ENCODE measurements around the gene NEDD4L.

Gene NEDD4L

GRCh38 chr18:58125183-58125582 is 81.2 kb downstream of the NEDD4L start:
- DNase-seq, result no peak

DNA sequence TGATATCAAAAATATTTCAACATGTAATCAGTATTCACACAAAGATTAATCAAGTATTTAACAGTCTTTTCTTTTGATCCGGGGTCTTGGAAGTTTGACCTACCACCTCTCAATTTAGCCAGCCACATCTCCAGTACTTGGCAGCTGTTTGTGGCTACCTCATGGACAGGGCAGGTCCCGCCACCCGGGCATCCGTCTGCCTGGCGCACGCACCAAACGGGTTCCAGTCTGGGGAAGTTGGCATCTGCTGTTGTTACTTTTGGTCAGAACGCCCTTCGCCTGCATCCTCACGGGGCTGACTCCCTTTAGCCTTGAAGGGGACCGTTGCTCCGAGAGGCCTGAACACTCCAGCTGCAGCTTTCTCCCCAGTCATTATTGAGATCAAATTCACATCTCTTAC is 81.7 kb downstream of the NEDD4L start:
- no peak for DNase-seq

- no peak for DNase-seq
Measured at GRCh38 chr18:58128381-58129374, 84.7 kb downstream of the NEDD4L start.

- DNase-seq, result no peak
Measured at GRCh38 chr18:58132595-58133261, 88.7 kb downstream of the NEDD4L start.

DNA sequence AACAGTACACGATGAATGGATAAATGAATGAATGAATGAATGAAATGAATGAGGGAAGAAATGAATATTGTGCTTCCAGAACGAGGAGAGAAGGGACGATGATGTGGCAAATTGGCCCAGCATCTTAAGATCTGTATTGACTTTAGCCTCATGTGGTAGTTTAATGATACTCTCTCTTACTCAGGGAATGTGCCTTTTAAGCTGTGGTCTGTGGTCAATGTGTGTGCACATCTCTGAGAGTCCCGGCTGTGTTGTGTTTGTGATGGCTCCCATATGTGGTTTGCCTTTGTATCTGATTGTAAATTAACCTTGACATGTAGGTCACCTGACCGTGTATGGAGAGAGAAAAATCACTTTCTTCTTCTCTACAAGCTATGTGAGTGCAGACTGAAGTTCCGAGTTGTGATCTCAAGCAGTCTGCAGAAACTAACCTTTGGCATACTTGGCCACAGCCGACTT is 91.2 kb downstream of the NEDD4L start:
- DNase-seq, result no peak

GRCh38 chr18:58135701-58136331 is 91.8 kb downstream of the NEDD4L start:
- DNase-seq, result peak; percentile 61 to 64

DNA sequence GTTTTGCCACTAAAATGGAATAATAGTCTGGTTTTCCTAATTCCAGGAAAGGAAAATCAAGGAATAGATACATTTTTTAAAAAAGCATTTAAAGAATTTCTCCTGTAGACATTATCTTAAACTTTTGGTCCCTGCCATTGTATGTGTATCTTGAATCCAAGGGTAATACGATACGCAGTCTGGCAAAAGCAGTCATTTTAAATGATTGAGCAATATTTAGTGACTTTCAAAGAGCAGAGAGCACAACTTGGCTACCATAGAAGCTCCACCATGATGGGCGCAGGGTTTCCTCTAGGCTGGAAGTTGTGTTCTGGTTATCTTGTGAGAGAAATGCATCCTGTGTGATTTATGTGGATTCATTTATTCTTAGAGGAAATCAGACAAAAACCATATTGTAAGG is 92.9 kb downstream of the NEDD4L start:
- no peak for DNase-seq

DNA sequence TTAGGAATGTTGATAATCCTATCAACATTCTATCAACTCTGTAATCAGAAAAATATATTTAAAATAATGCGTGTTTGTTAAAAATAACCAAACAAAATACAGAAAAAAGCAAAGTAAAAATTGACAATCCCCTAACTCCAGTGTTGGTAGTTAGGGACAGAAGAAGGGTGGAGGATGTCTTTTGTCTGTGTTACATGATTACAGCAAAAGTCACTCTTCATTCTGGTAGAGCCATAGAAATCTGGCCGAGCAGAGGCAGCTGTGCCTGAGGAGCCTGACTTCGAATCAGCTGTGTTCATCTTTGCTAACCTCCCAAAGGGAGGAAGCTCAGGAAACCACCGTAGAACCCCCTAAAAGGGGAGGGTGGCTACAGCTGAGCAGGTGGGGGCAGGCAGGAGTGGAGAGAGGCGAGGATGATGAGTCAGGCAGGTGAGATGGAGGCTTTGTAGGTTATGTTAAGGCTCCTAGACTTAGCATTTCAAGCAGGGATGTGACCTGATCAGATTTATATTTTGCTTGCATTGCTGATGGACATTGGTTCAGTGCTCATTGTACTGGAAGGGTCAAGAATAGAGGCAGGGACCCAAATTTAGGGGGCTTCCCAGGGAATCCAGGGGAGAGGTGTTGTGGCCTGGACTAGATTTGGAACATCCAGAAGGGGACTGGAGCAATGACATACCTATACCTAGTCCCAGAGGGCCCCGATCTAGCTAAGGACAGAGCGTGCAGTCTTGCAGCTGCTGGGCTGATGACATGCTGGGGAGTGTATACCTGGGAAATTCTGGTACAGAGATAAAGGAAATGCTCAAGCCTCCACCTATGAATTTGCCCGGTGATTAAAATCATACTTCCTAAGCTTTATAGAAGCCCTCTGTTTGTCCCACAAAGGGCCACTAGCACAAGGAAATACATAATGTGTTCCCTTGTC is 95.7 kb downstream of the NEDD4L start:
- DNase-seq, result no peak

DNA sequence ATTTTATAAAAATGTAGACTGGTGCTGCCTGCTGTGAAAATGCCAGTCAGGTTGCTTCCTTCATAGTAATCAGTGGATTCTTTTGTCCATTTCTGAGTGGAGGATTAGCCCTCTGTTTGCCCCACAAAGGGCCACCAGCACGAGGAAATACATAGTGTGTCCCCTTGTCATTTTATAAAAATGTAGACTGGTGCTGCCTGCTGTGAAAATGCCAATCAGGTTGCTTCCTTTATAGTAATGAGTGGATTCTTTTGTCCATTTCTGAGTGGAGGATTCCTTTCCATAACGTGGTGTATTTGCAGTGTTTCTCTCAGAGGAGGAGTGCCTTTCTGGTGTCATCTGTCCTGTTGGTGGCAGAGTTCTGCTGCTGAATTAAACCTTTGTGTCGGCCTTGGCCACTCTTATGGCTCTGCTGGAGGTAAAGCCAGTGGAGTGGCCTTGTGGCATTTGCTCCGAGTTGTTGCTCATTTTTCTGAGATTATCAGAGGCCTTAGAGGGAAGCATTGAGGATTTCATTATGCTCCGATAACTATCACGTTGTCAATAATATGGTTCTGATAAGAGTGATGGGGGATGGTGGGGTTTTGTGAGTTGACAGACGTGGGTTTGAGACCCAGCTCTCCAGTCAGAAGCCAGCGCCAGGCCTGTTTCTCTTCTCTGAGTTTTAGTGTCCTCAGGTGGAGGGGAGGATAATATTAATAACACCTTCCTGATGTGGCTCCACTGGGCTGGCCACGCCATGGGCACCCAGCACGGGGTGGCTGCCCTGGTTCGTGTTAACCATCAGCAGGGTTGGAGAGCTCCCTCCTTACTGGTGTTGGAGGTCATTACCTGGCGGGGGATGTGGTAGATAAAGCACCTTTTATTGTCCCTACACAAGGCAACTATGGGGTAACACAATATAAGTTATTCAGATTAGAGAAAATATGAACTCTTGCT is 96.6 kb downstream of the NEDD4L start:
- DNase-seq, result peak; percentile 33 to 45

DNA sequence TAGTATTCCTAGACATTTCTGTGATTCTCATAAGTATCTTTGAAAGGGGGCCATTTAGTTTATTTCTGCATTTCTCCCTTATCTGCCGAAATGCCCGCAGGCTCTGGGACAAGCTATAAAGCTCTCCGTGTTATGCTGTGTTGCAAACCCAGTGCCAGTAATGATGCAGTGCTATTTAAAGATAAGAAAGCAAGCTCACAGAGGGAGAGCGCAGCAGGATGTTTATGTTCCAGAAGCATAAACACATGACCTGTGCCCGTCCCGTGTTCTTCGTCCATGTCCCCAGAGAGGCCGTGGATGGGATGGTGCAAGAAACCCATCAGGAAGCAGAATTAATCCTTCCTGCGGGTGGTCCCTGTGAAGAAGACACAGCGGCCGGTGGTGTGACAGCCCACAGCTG is 99.4 kb downstream of the NEDD4L start:
- DNase-seq, result no peak

DNA sequence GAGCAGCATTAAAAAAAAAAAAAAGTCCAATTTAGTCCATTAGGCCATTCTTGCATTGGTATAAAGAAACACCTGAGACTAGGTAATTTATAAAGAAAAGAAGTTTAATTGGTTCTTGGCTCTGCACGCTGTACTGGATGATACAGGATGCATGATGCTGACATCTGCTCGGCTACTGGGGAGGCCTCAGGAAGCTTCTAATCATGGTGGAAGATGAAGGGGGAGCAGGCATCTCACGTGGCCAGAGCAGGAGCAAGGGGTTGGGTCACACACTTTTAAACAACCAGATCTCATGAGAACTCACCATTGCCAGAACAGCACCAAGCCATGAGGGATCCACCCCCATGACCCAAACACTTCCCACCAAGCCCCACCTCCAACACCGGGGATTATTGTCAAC is 100.1 kb downstream of the NEDD4L start:
- no peak for DNase-seq

GRCh38 chr18:58144671-58145285 is 100.8 kb downstream of the NEDD4L start:
- DNase-seq, result no peak

DNA sequence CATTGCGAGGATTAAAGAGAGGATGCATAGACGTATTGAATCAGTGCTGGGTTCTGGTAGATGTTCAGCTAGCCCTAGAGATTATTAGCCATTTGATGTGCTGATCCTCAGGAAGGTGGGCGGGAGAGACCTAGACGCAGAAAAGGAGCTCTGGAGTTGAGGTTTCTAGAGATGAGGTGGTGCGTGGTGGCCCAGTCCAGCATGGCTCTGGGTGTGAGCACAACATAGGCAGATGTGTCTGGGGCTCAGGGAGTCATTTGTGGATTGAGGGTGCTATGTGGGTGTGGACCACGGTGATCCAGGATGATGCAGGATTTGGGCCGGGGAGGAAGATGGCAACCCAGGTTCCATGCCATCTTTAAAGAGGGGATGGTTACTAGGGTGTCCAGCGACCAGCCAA is 102.1 kb downstream of the NEDD4L start:
- DNase-seq, result no peak

DNA sequence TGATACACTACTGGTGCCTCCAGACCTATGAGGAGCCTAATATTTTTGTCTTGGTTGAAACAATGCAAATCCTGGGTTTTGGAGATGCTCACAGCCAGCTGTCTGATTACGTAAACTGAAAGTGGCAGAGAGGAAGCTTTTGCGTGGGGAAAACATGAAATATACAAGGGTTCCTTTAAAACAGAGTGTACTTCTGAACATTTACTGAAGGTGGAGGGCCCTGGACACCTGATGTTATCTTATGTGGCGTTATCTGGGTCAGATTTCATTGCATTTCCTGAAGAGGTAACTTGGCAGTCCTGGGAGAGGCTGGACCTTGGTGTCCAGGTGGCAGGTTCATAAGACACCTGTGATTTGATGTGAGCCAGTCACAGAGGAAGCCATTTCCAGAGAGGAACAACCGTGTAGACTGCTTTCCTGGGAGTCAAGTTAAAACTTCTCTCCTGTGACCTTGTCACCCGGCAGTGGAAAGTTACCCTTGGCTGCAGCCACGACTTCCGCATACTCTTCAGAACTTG is 105.0 kb downstream of the NEDD4L start:
- no peak for DNase-seq

DNA sequence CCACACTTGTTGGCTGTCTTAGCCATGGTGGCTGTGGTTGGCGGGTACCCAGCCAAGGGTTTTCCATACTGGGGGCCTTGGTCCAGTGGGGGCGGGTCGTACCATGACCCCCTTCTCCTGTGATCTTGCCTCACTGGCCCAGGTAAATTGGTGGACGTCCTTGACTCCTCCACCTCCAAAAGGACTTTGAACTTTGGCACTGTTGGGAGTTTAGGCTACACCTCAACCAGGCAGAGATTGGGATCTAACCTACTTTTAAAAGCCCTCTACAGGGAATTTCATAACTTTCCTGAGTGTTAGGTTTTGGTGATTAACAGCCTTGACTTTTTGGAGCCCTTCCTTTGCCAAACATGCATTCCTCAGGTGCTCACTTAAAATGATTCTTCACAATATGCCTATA is 106.7 kb downstream of the NEDD4L start:
- DNase-seq, result no peak

DNA sequence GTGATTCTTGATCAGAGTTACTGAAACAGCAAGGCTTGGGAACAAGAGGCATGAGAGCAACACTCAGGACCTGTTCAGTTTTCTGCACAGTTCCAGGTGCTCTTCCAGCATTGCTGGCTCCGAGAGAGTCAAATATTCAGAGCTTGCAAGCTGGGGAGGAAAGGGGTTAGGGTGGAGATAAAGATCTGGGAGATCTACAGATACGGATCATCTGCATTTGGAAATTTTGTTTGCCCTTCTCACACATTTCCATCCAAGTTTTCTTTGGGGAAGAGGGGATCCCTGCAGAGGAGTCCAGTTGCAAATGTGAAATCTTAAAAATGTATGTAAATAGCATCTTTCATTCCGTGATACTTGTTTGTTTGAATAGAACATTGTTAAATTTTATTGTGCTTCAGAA is 108.2 kb downstream of the NEDD4L start:
- DNase-seq, result no peak

- no peak for DNase-seq
Measured at GRCh38 chr18:58152891-58153290, 108.9 kb downstream of the NEDD4L start.

- DNase-seq, result no peak
Measured at GRCh38 chr18:58156516-58156915, 112.5 kb downstream of the NEDD4L start.

- no peak for DNase-seq
Measured at GRCh38 chr18:58157237-58157636, 113.2 kb downstream of the NEDD4L start.

GRCh38 chr18:58158008-58158407 is 114.0 kb downstream of the NEDD4L start:
- no peak for DNase-seq

Measured in hippocampal formation (tissue), 2 donors.